ENCODE results near the gene MEIG1.
A peak's percentile ranks its signal among the peaks of the same experiment; 100 is the strongest.

MEIG1 gene

DNA sequence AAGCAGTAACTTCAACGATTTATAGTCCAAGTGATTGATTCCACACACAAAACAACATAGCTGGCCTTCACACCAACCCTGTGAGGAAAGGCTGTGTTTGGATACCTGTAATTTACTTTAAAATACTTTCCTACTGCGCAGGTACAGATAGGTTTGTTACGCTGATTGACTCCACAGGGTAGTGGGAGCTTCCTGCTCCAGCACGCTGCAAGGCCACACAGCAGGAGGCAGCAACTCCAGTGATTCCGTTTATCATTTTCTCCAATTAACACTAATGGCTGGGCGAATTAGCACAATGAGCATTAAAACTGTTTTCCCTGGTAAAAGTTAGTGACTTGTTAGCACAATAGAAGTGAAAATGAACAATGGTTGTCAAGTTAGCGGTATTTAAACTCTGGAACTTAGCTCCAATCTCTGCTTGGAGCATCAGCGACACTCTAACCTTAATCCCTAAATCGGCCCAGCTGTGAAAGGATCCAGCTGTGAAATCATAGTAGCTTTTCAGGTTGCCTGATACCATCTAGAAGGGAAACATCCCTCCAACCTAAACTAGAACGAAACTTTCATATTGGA lies 6.3 kb upstream of the MEIG1 start:
- H3K36me3 Mint-ChIP-seq (ENCODE audit: low read depth), result peaks cover 3% of the 10 kb centered on the region
- H3K27me3 Mint-ChIP-seq (ENCODE audit: low read depth), result peaks cover 4% of the 10 kb centered on the region
- H3K4me1 Mint-ChIP-seq, result peaks cover 20% of the 10 kb centered on the region
- TF ChIP-seq, protein P1, sequence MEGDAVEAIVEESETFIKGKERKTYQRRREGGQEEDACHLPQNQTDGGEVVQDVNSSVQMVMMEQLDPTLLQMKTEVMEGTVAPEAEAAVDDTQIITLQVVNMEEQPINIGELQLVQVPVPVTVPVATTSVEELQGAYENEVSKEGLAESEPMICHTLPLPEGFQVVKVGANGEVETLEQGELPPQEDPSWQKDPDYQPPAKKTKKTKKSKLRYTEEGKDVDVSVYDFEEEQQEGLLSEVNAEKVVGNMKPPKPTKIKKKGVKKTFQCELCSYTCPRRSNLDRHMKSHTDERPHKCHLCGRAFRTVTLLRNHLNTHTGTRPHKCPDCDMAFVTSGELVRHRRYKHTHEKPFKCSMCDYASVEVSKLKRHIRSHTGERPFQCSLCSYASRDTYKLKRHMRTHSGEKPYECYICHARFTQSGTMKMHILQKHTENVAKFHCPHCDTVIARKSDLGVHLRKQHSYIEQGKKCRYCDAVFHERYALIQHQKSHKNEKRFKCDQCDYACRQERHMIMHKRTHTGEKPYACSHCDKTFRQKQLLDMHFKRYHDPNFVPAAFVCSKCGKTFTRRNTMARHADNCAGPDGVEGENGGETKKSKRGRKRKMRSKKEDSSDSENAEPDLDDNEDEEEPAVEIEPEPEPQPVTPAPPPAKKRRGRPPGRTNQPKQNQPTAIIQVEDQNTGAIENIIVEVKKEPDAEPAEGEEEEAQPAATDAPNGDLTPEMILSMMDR (IDR thresholded peaks at IDR 0.05; ENCODE audit: unreplicated experiment in 3 of 3), result peak in 1 of 3 experiments; percentile 2
- peak overlapping the region; percentile 95 to 98 (median 97) for H3K27ac Mint-ChIP-seq
- peak overlapping the region; percentile 96 for H3K4me3 Mint-ChIP-seq
- no peaks in the 10 kb centered on the region for H3K9me3 Mint-ChIP-seq

DNA sequence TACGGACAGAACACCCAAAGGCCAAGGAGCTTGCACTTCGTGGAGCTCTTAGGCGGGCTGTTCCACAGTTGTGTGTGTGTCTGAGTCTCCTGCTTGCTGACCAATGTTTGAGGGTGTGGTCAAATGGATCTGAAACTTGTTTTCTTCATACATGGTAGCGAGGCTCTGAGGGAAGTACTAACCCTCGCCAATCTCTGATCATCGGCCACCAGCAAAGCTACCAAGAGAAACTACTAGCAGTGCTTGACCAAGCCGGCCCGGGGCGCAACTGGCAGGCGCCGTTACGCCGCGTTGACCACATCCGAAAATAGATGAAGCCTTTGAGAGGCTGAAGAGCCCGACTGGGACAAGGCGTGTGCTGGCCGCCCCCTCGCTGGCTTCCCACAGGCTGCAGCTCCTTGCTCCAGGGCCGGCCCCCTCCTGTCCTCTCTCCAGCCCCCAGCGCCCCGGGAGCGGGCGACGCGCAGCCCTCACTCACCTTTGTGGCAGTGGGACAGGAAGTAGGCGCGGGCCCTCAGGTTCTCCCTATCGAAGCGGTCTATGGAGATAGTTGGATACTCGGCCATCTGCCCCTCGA lies 5.7 kb upstream of the MEIG1 start:
- Mint-ChIP-seq H3K36me3 (ENCODE audit: low read depth) (peaks cover 3% of the 10 kb centered on the region), H3K9me3 (no peaks in the 10 kb centered on the region), H3K4me3 (peak overlapping the region; percentile 96), H3K27me3 (ENCODE audit: low read depth) (peaks cover 4% of the 10 kb centered on the region), H3K27ac (peak overlapping the region; percentile 95 to 98 (median 97)), H3K4me1 (peaks cover 20% of the 10 kb centered on the region)
- TF ChIP-seq, protein P1 (IDR thresholded peaks at IDR 0.05; ENCODE audit: unreplicated experiment in 3 of 3), result peak in 1 of 3 experiments; percentile 4

DNA sequence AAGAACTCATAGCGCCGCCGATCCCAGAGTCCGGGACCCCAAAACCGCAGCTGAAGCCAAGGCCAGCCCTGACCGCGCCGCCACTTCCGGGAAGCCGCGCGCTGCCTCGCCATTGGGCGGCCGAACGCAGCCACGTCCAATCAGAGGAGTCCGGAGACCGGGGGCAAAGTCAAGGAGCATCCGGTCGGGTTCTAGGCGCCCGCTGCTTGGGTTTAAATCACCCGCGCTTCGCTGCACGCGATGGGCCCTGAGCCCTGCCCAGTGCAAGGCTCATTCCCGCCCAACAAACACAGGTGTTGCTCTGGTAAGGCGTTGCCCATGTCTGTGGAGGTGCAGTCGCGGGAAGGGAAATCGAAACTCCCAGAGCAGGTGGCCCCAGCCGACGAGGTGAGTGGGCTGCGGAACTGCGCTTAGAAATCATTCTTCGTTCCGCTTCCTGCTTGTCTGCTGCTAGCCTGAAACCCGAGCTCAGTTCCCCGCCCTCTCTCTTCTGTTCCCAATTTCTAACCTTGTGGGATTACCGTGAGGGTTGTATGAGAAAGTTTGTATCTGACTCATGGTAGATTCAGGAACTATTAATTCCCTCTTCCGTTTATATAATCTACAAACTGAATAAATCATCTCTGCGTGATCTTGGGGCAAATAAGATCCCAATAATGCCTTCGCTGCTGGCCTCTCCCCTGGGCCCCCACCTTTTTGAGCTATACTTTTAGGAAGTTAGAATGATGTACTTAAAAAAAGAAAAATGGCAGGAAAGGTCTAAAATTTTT lies 5.0 kb upstream of the MEIG1 start, which contains the start of gene DCLRE1C:
Gene DCLRE1C (minus strand): TSS at position 96 of the 770 bp plus-strand sequence. CDS start 86 bp downstream, at position 10.
- TF ChIP-seq, protein P1 (IDR thresholded peaks at IDR 0.05; ENCODE audit: unreplicated experiment in 3 of 3), result no peak
- Mint-ChIP-seq H3K4me3 (peak within 1 kb of the TSS; percentile 96), H3K9me3 (no peaks in the 10 kb centered on the region), H3K36me3 (ENCODE audit: low read depth) (peaks cover 3% of the 10 kb centered on the region), H3K4me1 (peaks cover 20% of the 10 kb centered on the region), H3K27ac (peak within 1 kb of the TSS; percentile 95 to 98 (median 97)), H3K27me3 (ENCODE audit: low read depth) (peaks cover 4% of the 10 kb centered on the region)

DNA sequence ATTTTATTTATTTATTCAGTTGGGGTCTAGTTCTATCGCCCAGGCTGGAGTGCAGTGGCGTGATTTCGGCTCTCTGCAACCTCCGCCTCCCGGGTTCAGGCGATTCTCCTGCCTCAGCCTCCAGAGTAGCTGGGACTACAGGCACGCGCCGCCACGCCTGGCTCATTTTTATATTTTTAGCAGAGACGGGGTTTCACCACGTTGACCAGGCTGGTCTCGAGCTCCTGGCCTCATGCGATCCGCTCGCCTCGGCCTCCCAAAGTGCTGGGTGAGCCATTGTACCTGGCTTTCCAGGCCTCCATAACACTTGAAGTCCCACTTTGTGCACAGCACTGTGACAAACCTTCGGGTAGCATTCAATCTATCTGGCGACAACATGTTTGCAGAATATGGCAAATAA lies 4.3 kb upstream of the MEIG1 start:
- Mint-ChIP-seq H3K27ac (peak overlapping the region; percentile 95 to 98 (median 97)), H3K27me3 (ENCODE audit: low read depth) (peaks cover 4% of the 10 kb centered on the region), H3K4me3 (peak overlapping the region; percentile 96), H3K36me3 (ENCODE audit: low read depth) (no peaks in the 10 kb centered on the region), H3K9me3 (no peaks in the 10 kb centered on the region), H3K4me1 (peaks cover 20% of the 10 kb centered on the region)
- TF ChIP-seq, protein P1 (IDR thresholded peaks at IDR 0.05; ENCODE audit: unreplicated experiment in 3 of 3), result no peak

DNA sequence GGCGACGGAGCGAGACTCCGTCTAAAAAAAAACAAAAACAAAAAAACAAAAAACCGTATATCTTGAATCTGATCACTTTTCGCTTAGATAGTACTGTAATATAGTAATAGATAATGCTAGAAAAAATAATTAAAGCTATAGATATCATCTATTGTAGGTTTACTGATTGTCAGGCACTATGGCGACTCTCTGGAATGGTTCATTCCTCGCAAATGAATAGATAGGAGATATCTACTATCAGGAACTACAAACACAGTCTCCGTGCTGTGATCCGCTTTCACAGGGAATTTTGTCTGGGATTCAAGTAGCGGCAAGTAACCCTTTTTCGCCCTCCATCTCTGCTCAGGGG lies 342 bp upstream of the MEIG1 start:
- Mint-ChIP-seq H3K27me3 (ENCODE audit: low read depth) (peaks cover 4% of the 10 kb centered on the region), H3K36me3 (ENCODE audit: low read depth) (no peaks in the 10 kb centered on the region), H3K4me3 (peak overlapping the region; percentile 92 to 98 (median 97)), H3K9me3 (no peaks in the 10 kb centered on the region), H3K4me1 (peaks cover 5% of the 10 kb centered on the region), H3K27ac (peak overlapping the region; percentile 100)
- TF ChIP-seq, protein P1 (IDR thresholded peaks at IDR 0.05; ENCODE audit: unreplicated experiment in 3 of 3), result no peak

All from nephron (organoid).